RWPE2 (cell line): ENCODE data around the gene HELZ2.

Experiments used
- ATAC-seq: fragments of 200-7000 bp; cut with Tn5 transposase; 3 replicates; pipeline ENCODE4 v1.9.1; 2021; ENCODE audit warnings: low read depth
- DNase-seq: peaks from one replicate; pipeline ENCODE4 v3.0.0-alpha.2; 2020; ENCODE audit warnings: low spot score
- H3K27ac ChIP-seq: fragments of 450-650 bp; 2 replicates; pipeline ENCODE4 v1.5.1; 2017; ENCODE audit warnings: mild to moderate bottlenecking; ENCODE audit not compliant: poor library complexity, severe bottlenecking
- H3K27me3 ChIP-seq: fragments of 250-450 bp; sonication (Bioruptor Pico); 2 replicates; pipeline ENCODE4 v1.5.1; 2021; ENCODE audit warnings: mild to moderate bottlenecking, moderate library complexity; ENCODE audit not compliant: insufficient read depth, poor library complexity, severe bottlenecking
- H3K36me3 ChIP-seq: fragments of 250-450 bp; sonication (Bioruptor Pico); 2 replicates; pipeline ENCODE4 v1.5.1; 2020; ENCODE audit warnings: low read depth, mild to moderate bottlenecking, moderate library complexity
- H3K4me1 ChIP-seq: fragments of 250-450 bp; sonication (Bioruptor Pico); 2 replicates; pipeline ENCODE4 v1.5.1; 2021; ENCODE audit warnings: mild to moderate bottlenecking, moderate library complexity; ENCODE audit not compliant: insufficient read depth, poor library complexity, severe bottlenecking
- H3K4me3 ChIP-seq: fragments of 250-450 bp; sonication (Bioruptor Pico); 2 replicates; pipeline ENCODE4 v1.5.1; 2021; ENCODE audit warnings: mild to moderate bottlenecking, moderate library complexity; ENCODE audit not compliant: severe bottlenecking
- H3K9me3 ChIP-seq: fragments of 250-450 bp; sonication (Bioruptor Pico); 2 replicates; pipeline ENCODE4 v1.5.1; 2021; ENCODE audit warnings: mild to moderate bottlenecking, moderate library complexity; ENCODE audit not compliant: severe bottlenecking
- TF ChIP-seq, protein P1 (sequence below): fragments of 450-650 bp; IDR thresholded peaks from one replicate; pipeline ENCODE4 v1.5.1; 2017; ENCODE audit warnings: mild to moderate bottlenecking, moderate library complexity; ENCODE audit not compliant: poor library complexity, severe bottlenecking

HELZ2 gene

DNA sequence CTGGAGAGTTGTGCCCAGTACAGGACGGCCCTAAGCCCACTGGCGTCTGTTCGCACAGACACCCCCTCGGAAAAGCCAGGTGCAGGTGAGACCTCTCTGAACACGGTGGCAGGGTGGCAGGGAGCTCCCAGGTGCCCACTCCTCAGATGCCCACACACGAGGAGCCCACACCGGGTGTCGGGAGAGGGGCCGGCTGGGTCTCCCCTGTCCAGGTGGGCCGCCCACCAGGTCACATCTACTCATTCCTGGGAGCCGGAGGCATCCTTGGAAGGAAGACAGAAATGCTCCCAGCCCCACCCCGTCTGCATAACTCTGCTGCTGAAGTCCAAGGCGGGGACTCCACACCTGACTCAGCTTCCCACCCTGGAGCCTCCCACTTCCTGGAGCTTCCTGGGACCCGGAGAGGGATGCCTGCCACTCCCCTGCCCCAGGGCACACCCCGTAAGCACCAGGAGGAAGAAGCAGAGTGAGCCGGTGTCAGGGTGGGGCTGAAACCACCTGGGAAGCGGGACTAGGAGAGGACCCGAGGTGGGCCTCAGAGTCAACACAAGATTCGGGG, 29.0 kb downstream of the HELZ2 start:
- Histone ChIP-seq H3K4me3 (no peak overlapping the region), H3K36me3 (no peaks in the 10 kb centered on the region), H3K27me3 (no peaks in the 10 kb centered on the region), H3K4me1 (peaks cover 19% of the 10 kb centered on the region), H3K9me3 (no peaks in the 10 kb centered on the region), H3K27ac (peak overlapping the region; percentile 65)
- DNase-seq (no peak), ATAC-seq (peak; percentile 91)
- TF ChIP-seq, protein P1, sequence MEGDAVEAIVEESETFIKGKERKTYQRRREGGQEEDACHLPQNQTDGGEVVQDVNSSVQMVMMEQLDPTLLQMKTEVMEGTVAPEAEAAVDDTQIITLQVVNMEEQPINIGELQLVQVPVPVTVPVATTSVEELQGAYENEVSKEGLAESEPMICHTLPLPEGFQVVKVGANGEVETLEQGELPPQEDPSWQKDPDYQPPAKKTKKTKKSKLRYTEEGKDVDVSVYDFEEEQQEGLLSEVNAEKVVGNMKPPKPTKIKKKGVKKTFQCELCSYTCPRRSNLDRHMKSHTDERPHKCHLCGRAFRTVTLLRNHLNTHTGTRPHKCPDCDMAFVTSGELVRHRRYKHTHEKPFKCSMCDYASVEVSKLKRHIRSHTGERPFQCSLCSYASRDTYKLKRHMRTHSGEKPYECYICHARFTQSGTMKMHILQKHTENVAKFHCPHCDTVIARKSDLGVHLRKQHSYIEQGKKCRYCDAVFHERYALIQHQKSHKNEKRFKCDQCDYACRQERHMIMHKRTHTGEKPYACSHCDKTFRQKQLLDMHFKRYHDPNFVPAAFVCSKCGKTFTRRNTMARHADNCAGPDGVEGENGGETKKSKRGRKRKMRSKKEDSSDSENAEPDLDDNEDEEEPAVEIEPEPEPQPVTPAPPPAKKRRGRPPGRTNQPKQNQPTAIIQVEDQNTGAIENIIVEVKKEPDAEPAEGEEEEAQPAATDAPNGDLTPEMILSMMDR, result no peak

GRCh38 chr20:63544241-63544957, 29.6 kb downstream of the HELZ2 start:
- H3K36me3 ChIP-seq, result no peaks in the 10 kb centered on the region
- ATAC-seq, result peak; percentile 0; the same call in 1 of the 3 replicates

GRCh38 chr20:63543733-63544132, 30.3 kb downstream of the HELZ2 start:
- no peak for ATAC-seq
- Histone ChIP-seq H3K4me3 (no peak overlapping the region), H3K27ac (no peak overlapping the region), H3K27me3 (no peaks in the 10 kb centered on the region), H3K9me3 (no peaks in the 10 kb centered on the region), H3K4me1 (peaks cover 19% of the 10 kb centered on the region), H3K36me3 (no peaks in the 10 kb centered on the region)
- DNase-seq, result no peak
- TF ChIP-seq, protein P1, result no peak

More at GRCh38 chr20:63544241-63544957, 29.6 kb downstream of the HELZ2 start:
- TF ChIP-seq, protein P1, result no peak
- Histone ChIP-seq H3K27me3 (no peaks in the 10 kb centered on the region), H3K9me3 (no peaks in the 10 kb centered on the region), H3K27ac (peak overlapping the region; percentile 65), H3K4me3 (no peak overlapping the region), H3K4me1 (peaks cover 19% of the 10 kb centered on the region)
- peak; percentile 88 for DNase-seq

DNA sequence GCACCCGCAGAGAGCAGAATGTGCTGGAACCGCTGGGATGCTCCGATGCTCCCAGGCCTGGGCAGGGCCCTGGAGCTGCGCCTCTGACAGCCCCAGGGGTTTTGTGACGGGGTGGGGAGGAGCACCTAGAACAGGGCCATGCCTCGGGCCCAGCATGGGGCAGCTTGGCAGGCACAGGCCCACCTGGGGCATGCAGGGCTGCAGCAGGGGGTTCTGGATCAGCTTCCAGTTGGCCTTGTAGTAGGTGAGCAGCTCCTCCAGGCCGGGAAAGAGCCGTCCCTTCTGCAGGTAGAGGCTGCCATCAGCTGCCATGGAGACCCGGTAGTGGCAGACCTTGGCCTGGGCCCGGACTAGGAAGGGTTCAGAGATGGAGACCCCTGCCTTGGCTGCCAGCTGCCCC, 30.9 kb downstream of the HELZ2 start:
- no peaks in the 10 kb centered on the region for H3K9me3 ChIP-seq
- no peaks in the 10 kb centered on the region for H3K27me3 ChIP-seq
- H3K36me3 ChIP-seq, result no peaks in the 10 kb centered on the region
- no peak overlapping the region for H3K4me3 ChIP-seq
- H3K27ac ChIP-seq, result no peak overlapping the region
- peaks cover 23% of the 10 kb centered on the region for H3K4me1 ChIP-seq
- TF ChIP-seq, protein P1, result no peak
- ATAC-seq (no peak), DNase-seq (peak; percentile 89)

GRCh38 chr20:63542696-63543095, 31.3 kb downstream of the HELZ2 start:
- ATAC-seq, result no peak

More at GRCh38 chr20:63542696-63543095, 31.3 kb downstream of the HELZ2 start:
- Histone ChIP-seq H3K9me3 (no peaks in the 10 kb centered on the region), H3K27me3 (no peaks in the 10 kb centered on the region), H3K36me3 (no peaks in the 10 kb centered on the region), H3K4me1 (peaks cover 19% of the 10 kb centered on the region), H3K27ac (no peak overlapping the region), H3K4me3 (no peak overlapping the region)
- TF ChIP-seq, protein P1, result no peak
- DNase-seq, result peak; percentile 85
